ENCODE results near the gene DMBT1. TPM values are rescaled to one million over a fixed set of nuclear protein-coding genes. Genes with fewer than 3 reads are reported as not detected.

The DMBT1 gene
- total RNA-seq, 2 experiments from 2014 or later: not detected

DNA sequence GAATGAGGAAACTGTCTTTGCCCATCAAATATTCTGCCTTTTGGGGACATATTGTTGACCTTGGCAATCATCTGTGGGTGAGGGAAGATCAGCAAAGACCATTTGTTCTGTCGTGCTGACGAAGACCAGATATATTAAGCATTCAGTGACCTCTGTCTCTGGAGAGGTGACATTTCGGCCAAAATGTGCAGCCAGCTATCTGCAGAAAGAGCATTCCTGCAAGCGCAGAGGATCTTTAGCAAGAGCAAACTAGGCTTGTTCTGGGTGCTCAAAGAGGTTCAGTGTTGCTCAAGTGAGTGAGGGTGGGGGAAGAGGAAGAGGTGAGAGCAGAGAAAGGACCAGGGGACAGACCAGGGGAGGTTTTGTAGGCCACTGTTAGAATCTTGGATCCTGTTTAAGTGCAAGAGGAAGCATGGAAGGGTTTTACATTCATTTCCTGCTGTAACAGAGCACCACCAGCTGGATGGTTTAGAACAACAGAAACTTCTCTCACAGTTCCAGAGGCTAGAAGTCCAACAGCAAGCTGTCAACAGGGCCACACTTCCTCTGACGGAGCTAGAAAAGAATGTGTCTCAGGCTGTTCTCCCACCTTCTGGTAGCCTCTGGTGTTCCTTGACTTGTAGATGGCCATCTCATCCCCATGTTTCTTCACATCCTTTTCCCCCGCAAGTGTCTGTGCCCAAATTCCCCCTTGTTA lies 127.9 kb downstream of the DMBT1 start:
- Histone ChIP-seq H3K79me2 (ENCODE audit: insufficient read depth, low read depth, low read length) (no peaks in the 10 kb centered on the region), H4K20me1 (ENCODE audit: insufficient read depth, low read length) (no peaks in the 10 kb centered on the region), H3K27ac (ENCODE audit: low read depth, low read length, poor library complexity, severe bottlenecking) (no peak overlapping the region), H3K4me3 (ENCODE audit: low read depth, low read length, poor library complexity, severe bottlenecking) (no peak overlapping the region), H2AFZ (ENCODE audit: low read length) (no peak overlapping the region), H3K9me2 (ENCODE audit: insufficient read depth, low read length) (no peaks in the 10 kb centered on the region), H3K9me3 (ENCODE audit: low read length) (no peaks in the 10 kb centered on the region), H3K4me2 (ENCODE audit: low read length) (no peak overlapping the region), H3K36me3 (ENCODE audit: insufficient read depth, low read length) (no peaks in the 10 kb centered on the region), H3K4me1 (ENCODE audit: insufficient read depth, low read length, poor library complexity, severe bottlenecking) (no peaks in the 10 kb centered on the region)
- CTCF ChIA-PET (ENCODE audit: unreplicated experiment): no interaction called here
- intact Hi-C loops (cut with micrococcal nuclease; ENCODE audit: unreplicated experiment): no loop called here
- POLR2A ChIA-PET: no interaction called here
- TF ChIP-seq, protein P1, sequence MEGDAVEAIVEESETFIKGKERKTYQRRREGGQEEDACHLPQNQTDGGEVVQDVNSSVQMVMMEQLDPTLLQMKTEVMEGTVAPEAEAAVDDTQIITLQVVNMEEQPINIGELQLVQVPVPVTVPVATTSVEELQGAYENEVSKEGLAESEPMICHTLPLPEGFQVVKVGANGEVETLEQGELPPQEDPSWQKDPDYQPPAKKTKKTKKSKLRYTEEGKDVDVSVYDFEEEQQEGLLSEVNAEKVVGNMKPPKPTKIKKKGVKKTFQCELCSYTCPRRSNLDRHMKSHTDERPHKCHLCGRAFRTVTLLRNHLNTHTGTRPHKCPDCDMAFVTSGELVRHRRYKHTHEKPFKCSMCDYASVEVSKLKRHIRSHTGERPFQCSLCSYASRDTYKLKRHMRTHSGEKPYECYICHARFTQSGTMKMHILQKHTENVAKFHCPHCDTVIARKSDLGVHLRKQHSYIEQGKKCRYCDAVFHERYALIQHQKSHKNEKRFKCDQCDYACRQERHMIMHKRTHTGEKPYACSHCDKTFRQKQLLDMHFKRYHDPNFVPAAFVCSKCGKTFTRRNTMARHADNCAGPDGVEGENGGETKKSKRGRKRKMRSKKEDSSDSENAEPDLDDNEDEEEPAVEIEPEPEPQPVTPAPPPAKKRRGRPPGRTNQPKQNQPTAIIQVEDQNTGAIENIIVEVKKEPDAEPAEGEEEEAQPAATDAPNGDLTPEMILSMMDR (conservative IDR thresholded peaks at IDR 0.05; ENCODE audit: low read length): no peak
- no peak for TF ChIP-seq EZH2phosphoT487 (IDR thresholded peaks at IDR 0.05; ENCODE audit: borderline replicate concordance, low read depth, low read length)
- no peak for DNase-seq (ENCODE audit: low spot score)
- no TSS peak for BruUV-seq (replicated peaks)

DNA sequence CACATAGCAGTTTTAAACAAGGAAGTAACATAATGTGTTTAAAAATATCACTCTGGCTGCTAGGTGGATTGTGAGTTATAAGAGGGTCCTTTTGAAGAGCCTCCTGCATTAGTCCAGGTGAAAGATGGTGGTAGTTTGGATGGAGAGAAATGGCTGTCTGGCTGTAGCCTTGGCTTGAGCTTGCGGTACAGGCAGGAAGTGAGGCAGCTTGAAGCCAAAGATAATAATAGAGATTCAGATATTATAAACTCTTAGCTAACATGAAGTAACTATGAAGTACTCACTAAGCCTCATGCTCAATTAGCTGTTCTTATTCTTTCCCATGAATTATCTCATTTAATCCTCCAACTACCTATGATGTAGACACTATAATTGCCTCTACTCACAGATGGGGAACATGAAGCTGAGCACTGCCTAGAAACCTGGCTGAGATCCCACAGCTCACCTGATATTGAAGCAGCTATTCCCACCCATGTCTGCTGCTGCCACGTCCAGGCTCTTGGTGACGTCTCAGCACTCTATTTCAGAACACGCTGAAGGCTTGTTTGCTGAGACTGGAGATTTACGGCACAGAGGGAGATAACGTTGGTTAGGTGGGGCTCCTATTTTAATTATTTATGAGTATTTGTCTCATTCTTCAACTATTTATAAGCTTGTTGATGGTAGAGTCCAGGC lies 128.7 kb downstream of the DMBT1 start:
- Histone ChIP-seq H3K79me2 (ENCODE audit: insufficient read depth, low read depth, low read length) (no peaks in the 10 kb centered on the region), H3K9me2 (ENCODE audit: insufficient read depth, low read length) (no peaks in the 10 kb centered on the region), H3K9me3 (ENCODE audit: low read length) (no peaks in the 10 kb centered on the region), H3K27ac (ENCODE audit: low read depth, low read length, poor library complexity, severe bottlenecking) (no peak overlapping the region), H3K4me3 (ENCODE audit: low read depth, low read length, poor library complexity, severe bottlenecking) (no peak overlapping the region), H3K4me1 (ENCODE audit: insufficient read depth, low read length, poor library complexity, severe bottlenecking) (no peaks in the 10 kb centered on the region), H3K36me3 (ENCODE audit: insufficient read depth, low read length) (no peaks in the 10 kb centered on the region), H2AFZ (ENCODE audit: low read length) (no peak overlapping the region), H4K20me1 (ENCODE audit: insufficient read depth, low read length) (no peaks in the 10 kb centered on the region), H3K4me2 (ENCODE audit: low read length) (no peak overlapping the region)
- POLR2A ChIA-PET: no interaction called here
- no TSS peak for BruUV-seq (replicated peaks)
- no peak for TF ChIP-seq EZH2phosphoT487 (IDR thresholded peaks at IDR 0.05; ENCODE audit: borderline replicate concordance, low read depth, low read length)
- intact Hi-C loops (cut with micrococcal nuclease; ENCODE audit: unreplicated experiment): no loop called here
- DNase-seq (ENCODE audit: low spot score): no peak
- CTCF ChIA-PET (ENCODE audit: unreplicated experiment): no interaction called here

DNA sequence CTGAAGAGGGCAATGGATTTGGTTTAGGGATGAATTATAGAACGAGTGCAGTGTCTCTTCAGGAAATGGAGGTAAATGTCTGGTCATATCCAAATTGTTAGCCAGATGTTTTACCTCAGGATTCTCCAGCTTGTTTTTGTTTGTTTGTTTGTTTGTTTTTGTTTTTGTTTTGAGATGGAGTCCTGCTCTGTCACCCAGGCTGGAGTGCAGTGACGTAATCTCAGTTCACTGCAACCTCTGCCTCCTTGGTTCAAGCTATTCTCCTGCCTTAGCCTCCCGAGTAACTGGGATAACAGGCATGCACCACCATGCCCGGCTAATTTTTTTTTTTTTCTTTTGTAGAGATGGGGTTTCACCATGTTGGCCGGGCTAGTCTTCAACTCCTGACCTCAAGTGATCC lies 132.2 kb downstream of the DMBT1 start:
- no peaks in the 10 kb centered on the region for H3K9me3 ChIP-seq (ENCODE audit: low read length)
- intact Hi-C loops (cut with micrococcal nuclease; ENCODE audit: unreplicated experiment): no loop called here
- H3K4me2 ChIP-seq (ENCODE audit: low read length): no peak overlapping the region
- H3K79me2 ChIP-seq (ENCODE audit: insufficient read depth, low read depth, low read length): no peaks in the 10 kb centered on the region
- H3K4me3 ChIP-seq (ENCODE audit: low read depth, low read length, poor library complexity, severe bottlenecking): no peak overlapping the region
- BruUV-seq (replicated peaks): no TSS peak
- no peak for DNase-seq (ENCODE audit: low spot score)
- H2AFZ ChIP-seq (ENCODE audit: low read length): no peak overlapping the region
- no peaks in the 10 kb centered on the region for H3K36me3 ChIP-seq (ENCODE audit: insufficient read depth, low read length)
- no peaks in the 10 kb centered on the region for H3K4me1 ChIP-seq (ENCODE audit: insufficient read depth, low read length, poor library complexity, severe bottlenecking)
- ChIA-PET CTCF (ENCODE audit: unreplicated experiment) (no interaction called here), POLR2A (no interaction called here)
- H3K27ac ChIP-seq (ENCODE audit: low read depth, low read length, poor library complexity, severe bottlenecking): no peak overlapping the region
- TF ChIP-seq, protein P1 (conservative IDR thresholded peaks at IDR 0.05; ENCODE audit: low read length): no peak
- no peak for TF ChIP-seq EZH2phosphoT487 (IDR thresholded peaks at IDR 0.05; ENCODE audit: borderline replicate concordance, low read depth, low read length)
- no peaks in the 10 kb centered on the region for H3K9me2 ChIP-seq (ENCODE audit: insufficient read depth, low read length)
- H4K20me1 ChIP-seq (ENCODE audit: insufficient read depth, low read length): no peaks in the 10 kb centered on the region

Other genes with a start within 250 kb of the DMBT1 start
- 4.2 and 7.3 TPM in 2 replicates for gene PLEKHA1, start 186.0 kb upstream of the DMBT1 start, total RNA-seq (2014; rRNA removed; shearing (Covaris generic))
- gene PLEKHA1, start 186.0 kb upstream of the DMBT1 start, total RNA-seq (2022): 5.5 and 5.6 TPM in 2 replicates
- not detected in 2 replicates for gene ARMS2, start 106.1 kb upstream of the DMBT1 start, total RNA-seq (2014; rRNA removed; shearing (Covaris generic))
- not detected in 2 replicates for gene ARMS2, start 106.1 kb upstream of the DMBT1 start, total RNA-seq (2022)
- gene HTRA1, start 99.2 kb upstream of the DMBT1 start, total RNA-seq (2014; rRNA removed; shearing (Covaris generic)): not detected in 2 replicates
- gene HTRA1, start 99.2 kb upstream of the DMBT1 start, total RNA-seq (2022): not detected in 2 replicates
- not detected in 2 replicates for gene C10orf120, start 139.1 kb downstream of the DMBT1 start, total RNA-seq (2014; rRNA removed; shearing (Covaris generic))
- gene C10orf120, start 139.1 kb downstream of the DMBT1 start, total RNA-seq (2022): not detected in 2 replicates

Measured in OCI-LY7 (cell line).